ENCODE data around the gene FHIT. TPM values are rescaled to one million over a fixed set of nuclear protein-coding genes. Genes with fewer than 3 reads are reported as not detected.
A peak's percentile ranks its signal among the peaks of the same experiment; 100 is the strongest.
"Not testable (repeated sequence)": the region's sequence is repeated elsewhere in the genome, so short reads cannot be mapped to it uniquely, and the experiment has no call there.

The FHIT gene
- total RNA-seq, 1 donor from 2014 or later: 16.1 TPM

DNA sequence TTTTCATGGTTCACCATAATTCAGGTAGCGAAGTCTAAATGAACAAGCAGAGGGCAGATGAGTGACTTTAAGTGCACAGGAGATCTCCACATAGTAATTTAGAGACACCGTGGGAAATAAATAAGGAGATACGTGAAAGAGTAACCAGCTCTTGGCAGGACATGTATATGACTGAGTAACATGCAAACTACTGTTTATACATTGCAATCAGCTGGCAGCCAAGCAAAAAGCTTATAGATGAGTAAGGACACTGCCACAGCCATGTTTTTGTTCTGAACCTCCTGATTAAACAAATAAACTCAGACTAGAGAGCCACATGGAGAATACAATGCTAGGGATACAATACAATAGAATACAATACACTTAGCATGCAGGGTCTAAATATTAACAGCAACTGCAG lies 252.4 kb downstream of the FHIT start:
- Mint-ChIP-seq H3K27me3 (no peaks in the 10 kb centered on the region), H3K4me1 (ENCODE audit: low read depth) (no peaks in the 10 kb centered on the region), H3K36me3 (ENCODE audit: insufficient read depth) (no peaks in the 10 kb centered on the region), H3K27ac (no peak overlapping the region), H3K9me3 (ENCODE audit: low read depth) (no peaks in the 10 kb centered on the region), H3K4me3 (ENCODE audit: low read depth) (no peak overlapping the region)
- no peak for DNase-seq (ENCODE audit: low spot score, unreplicated experiment)
- TF ChIP-seq, protein P1, sequence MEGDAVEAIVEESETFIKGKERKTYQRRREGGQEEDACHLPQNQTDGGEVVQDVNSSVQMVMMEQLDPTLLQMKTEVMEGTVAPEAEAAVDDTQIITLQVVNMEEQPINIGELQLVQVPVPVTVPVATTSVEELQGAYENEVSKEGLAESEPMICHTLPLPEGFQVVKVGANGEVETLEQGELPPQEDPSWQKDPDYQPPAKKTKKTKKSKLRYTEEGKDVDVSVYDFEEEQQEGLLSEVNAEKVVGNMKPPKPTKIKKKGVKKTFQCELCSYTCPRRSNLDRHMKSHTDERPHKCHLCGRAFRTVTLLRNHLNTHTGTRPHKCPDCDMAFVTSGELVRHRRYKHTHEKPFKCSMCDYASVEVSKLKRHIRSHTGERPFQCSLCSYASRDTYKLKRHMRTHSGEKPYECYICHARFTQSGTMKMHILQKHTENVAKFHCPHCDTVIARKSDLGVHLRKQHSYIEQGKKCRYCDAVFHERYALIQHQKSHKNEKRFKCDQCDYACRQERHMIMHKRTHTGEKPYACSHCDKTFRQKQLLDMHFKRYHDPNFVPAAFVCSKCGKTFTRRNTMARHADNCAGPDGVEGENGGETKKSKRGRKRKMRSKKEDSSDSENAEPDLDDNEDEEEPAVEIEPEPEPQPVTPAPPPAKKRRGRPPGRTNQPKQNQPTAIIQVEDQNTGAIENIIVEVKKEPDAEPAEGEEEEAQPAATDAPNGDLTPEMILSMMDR (IDR thresholded peaks at IDR 0.05; ENCODE audit: unreplicated experiment): no peak

DNA sequence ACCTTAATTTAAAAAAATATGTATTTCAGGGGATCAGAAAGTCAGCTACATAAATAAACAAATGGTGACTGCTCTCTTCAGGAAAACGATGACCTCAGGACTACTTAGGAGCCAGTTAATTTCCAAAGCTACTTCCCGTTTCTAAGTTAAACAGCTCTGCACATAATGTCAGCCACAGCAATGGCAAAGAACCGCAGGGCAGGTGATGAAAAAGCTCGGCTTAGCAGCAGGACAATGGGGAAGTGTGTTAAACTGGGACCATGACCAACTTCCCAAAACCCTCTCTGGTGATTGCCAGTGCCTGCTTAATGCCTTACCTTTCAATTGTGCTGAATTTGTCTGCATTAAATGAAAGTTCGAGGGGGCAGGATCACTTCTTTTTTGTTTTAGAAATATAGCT lies 258.9 kb downstream of the FHIT start:
- H3K27ac Mint-ChIP-seq: no peak overlapping the region
- H3K9me3 Mint-ChIP-seq (ENCODE audit: low read depth): peaks cover 4% of the 10 kb centered on the region
- H3K4me3 Mint-ChIP-seq (ENCODE audit: low read depth): no peak overlapping the region

DNA sequence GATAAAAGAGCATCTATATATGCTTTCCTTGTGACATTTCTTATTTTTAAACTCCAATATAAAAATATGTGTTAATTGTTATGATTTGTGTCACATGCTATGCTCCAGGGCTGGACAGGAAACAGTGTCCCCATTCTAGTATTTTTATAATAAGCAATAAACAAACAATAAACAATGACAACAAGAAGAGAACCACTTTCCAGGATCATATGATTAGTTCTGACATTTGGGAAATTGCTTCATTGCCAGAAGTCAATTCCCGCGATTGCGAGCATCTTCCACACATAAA lies 260.9 kb downstream of the FHIT start:
- no peak for DNase-seq (ENCODE audit: low spot score, unreplicated experiment)
- Mint-ChIP-seq H3K36me3 (ENCODE audit: insufficient read depth) (peaks cover 3% of the 10 kb centered on the region), H3K27ac (no peak overlapping the region), H3K27me3 (no peaks in the 10 kb centered on the region), H3K4me1 (ENCODE audit: low read depth) (peaks cover 12% of the 10 kb centered on the region), H3K9me3 (ENCODE audit: low read depth) (peaks cover 22% of the 10 kb centered on the region), H3K4me3 (ENCODE audit: low read depth) (no peak overlapping the region)
- TF ChIP-seq, protein P1 (IDR thresholded peaks at IDR 0.05; ENCODE audit: unreplicated experiment): no peak

More for the DNA sequence above, 258.9 kb downstream of the FHIT start:
- TF ChIP-seq, protein P1 (IDR thresholded peaks at IDR 0.05; ENCODE audit: unreplicated experiment): no peak
- Mint-ChIP-seq H3K36me3 (ENCODE audit: insufficient read depth) (no peaks in the 10 kb centered on the region), H3K27me3 (no peaks in the 10 kb centered on the region), H3K4me1 (ENCODE audit: low read depth) (peaks cover 12% of the 10 kb centered on the region)
- DNase-seq (ENCODE audit: low spot score, unreplicated experiment): no peak

DNA sequence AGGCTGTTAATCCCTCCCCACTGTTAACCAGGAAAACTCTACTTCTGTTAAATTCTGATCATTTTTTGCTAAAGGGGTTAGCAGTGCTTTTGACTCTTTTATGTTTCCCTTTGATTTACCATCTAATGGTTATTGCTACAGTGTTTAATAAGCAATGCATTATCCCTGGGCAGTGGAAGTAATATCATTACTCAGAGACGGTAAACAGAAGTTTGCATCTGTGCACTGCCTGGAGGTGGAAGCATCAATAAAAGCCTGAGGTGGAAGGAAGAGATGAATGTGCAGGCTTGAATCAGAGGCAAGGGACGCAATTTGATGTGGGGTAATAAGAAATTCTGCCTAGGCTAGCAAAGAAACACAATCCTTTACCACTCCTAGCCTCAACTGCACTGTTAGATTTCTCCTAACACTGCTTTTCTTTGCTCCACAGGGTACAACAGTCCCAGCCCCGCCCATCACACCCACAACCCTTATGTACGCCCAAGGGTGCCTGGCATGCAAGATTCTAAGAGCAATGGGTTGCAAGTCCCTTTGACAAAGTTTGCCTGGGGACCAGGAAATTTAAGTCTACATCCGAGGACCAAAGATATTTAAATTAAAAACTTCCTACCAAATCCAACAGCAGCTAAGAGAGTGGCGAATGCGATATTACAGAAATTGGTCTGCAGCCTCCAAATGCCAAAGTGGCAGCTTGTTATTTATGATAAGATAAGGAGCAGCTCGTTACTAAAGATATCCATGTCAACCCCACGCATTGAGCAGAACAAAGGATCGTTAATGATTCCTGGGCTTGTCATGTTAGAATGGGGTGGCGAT lies 261.4 kb downstream of the FHIT start:
- peak overlapping the region; percentile 9 for H3K27ac Mint-ChIP-seq
- TF ChIP-seq, protein P1 (IDR thresholded peaks at IDR 0.05; ENCODE audit: unreplicated experiment): no peak
- H3K4me1 Mint-ChIP-seq (ENCODE audit: low read depth): peaks cover 12% of the 10 kb centered on the region
- H3K9me3 Mint-ChIP-seq (ENCODE audit: low read depth): peaks cover 28% of the 10 kb centered on the region
- no peaks in the 10 kb centered on the region for H3K27me3 Mint-ChIP-seq
- H3K4me3 Mint-ChIP-seq (ENCODE audit: low read depth): no peak overlapping the region
- DNase-seq (ENCODE audit: low spot score, unreplicated experiment): no peak
- H3K36me3 Mint-ChIP-seq (ENCODE audit: insufficient read depth): peaks cover 7% of the 10 kb centered on the region

DNA sequence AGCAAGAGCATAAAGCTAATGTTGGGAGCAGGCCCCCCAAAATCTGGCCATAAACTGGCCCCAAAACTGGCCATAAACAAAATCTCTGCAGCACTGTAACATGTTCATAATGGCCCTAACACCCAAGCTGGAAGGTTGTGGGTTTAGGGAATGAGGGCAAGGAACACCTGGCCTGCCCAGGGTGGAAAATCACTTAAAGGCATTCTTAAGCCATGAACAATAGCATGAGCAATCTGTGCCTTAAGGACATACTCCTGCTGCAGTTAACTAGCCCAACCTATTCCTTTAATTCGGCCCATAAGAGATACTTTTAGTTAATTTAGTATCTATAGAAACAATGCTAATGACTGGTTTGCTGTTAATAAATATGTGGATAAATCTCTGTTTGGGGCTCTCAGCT lies 264.1 kb downstream of the FHIT start:
- not testable (repeated sequence) for DNase-seq (ENCODE audit: low spot score, unreplicated experiment); H3K4me3 Mint-ChIP-seq (ENCODE audit: low read depth); H3K27me3 Mint-ChIP-seq; H3K27ac Mint-ChIP-seq
- Mint-ChIP-seq H3K4me1 (ENCODE audit: low read depth) (peaks cover 12% of the 10 kb centered on the region), H3K9me3 (ENCODE audit: low read depth) (peaks cover 41% of the 10 kb centered on the region), H3K36me3 (ENCODE audit: insufficient read depth) (peaks cover 10% of the 10 kb centered on the region)

DNA sequence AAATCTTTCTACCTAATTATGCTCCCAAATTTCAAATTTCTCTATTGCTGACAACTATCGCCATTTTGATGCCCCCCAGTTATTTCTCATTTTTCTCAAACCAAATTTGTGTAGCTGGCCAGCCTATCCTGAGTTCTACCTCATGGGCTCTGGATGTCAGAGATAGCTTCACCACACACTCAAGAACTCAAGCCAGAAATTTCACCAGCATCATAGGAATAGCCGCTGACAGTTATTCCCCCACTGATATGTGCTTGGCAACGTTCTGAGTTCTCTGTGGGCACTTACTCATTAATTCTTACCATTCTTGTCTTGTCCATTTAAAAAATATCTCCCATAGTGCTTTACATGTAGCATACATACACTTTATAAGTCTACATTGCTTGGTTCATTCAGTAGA lies 264.7 kb downstream of the FHIT start:
- Mint-ChIP-seq H3K9me3 (ENCODE audit: low read depth) (peaks cover 41% of the 10 kb centered on the region), H3K4me1 (ENCODE audit: low read depth) (peaks cover 12% of the 10 kb centered on the region)
- TF ChIP-seq, protein P1 (IDR thresholded peaks at IDR 0.05; ENCODE audit: unreplicated experiment): no peak

More for the DNA sequence above, 264.7 kb downstream of the FHIT start:
- H3K27ac Mint-ChIP-seq: no peak overlapping the region
- H3K36me3 Mint-ChIP-seq (ENCODE audit: insufficient read depth): peaks cover 10% of the 10 kb centered on the region
- no peaks in the 10 kb centered on the region for H3K27me3 Mint-ChIP-seq
- DNase-seq (ENCODE audit: low spot score, unreplicated experiment): no peak
- H3K4me3 Mint-ChIP-seq (ENCODE audit: low read depth): no peak overlapping the region
